GM23248 (cell line): ENCODE data around the gene ZNRF1.

Source experiments
- EZH2 ChIP-seq: fragments of 200-600 bp; sonication (generic); IDR thresholded peaks from 2 replicates; pipeline ENCODE4 v1.6.1; 2018; ENCODE audit warnings: antibody characterized with exemption, mild to moderate bottlenecking; ENCODE audit not compliant: insufficient read depth, poor library complexity, severe bottlenecking
- EZH2phosphoT487 ChIP-seq: fragments of 200-600 bp; sonication (generic); IDR thresholded peaks from 2 replicates; pipeline ENCODE4 v1.6.1; 2018; ENCODE audit warnings: antibody characterized with exemption, moderate library complexity, mild to moderate bottlenecking, low read depth; ENCODE audit not compliant: insufficient read depth

- TF ChIP-seq EZH2phosphoT487 (no peak), EZH2 (no peak)
These were observed 139.8 kb downstream of the ZNRF1 start for GRCh38 chr16:75138636-75139035.
